IMR-90 (cell line): ENCODE measurements around the gene BSDC1. TPM values are rescaled to one million over a fixed set of nuclear protein-coding genes. Genes with fewer than 3 reads are reported as not detected.

Experiments used
- ATAC-seq: fragments of 200-7000 bp; cut with Tn5 transposase; 2 replicates; pipeline ENCODE4 v1.9.1; 2020; ENCODE audit warnings: low read depth, mild to moderate bottlenecking, moderate library complexity
- BruUV-seq: library from RNA; stranded (reverse); fragments of 400-500 nt; replicated peaks from 2 replicates; lab custom pipeline; 2021; lab: Mats Ljungman, UMichigan
- CTCF ChIA-PET: fragments of 300-600 bp; formaldehyde crosslinking; extraction: SDS; loops from one replicate; lab custom pipeline; 2021; ENCODE audit warnings: antibody characterized with exemption; lab: Yijun Ruan, JAX
- POLR2A ChIA-PET: fragments of 300-600 bp; sonication (Branson Sonifier 250); formaldehyde crosslinking; loops from one replicate; lab custom pipeline; 2022; ENCODE audit warnings: antibody characterized with exemption; ENCODE audit not compliant: unreplicated experiment; lab: Charles Lee
- DNase-seq: peaks from one replicate; pipeline ENCODE4 v3.0.0; 2013
- H2AFZ ChIP-seq: replicated peaks from 2 replicates; pipeline ENCODE3; 2013; ENCODE audit warnings: low read length, mild to moderate bottlenecking; ENCODE audit not compliant: poor library complexity
- H2AK5ac ChIP-seq: 2 replicates; pipeline ENCODE4 v1.6.1; 2013; ENCODE audit warnings: low read depth, low read length, inconsistent platforms
- H2AK9ac ChIP-seq: replicated peaks from 2 replicates; pipeline ENCODE3; 2013; ENCODE audit warnings: mild to moderate bottlenecking, low read depth, low read length, moderate library complexity; ENCODE audit not compliant: poor library complexity
- H2BK120ac ChIP-seq: 2 replicates; pipeline ENCODE4 v1.6.1; 2013; ENCODE audit warnings: low read depth, low read length, inconsistent platforms
- H2BK15ac ChIP-seq: 3 replicates; pipeline ENCODE4 v1.6.1; 2013; ENCODE audit warnings: low read depth, low read length, inconsistent platforms
- H2BK20ac ChIP-seq: 2 replicates; pipeline ENCODE4 v1.6.1; 2013; ENCODE audit warnings: low read depth, mild to moderate bottlenecking, inconsistent platforms, low read length, moderate library complexity
- H2BK5ac ChIP-seq: 2 replicates; pipeline ENCODE4 v1.6.1; 2013; ENCODE audit warnings: mild to moderate bottlenecking, low read depth, low read length, inconsistent platforms; ENCODE audit not compliant: poor library complexity, severe bottlenecking
- H3K14ac ChIP-seq: replicated peaks from 2 replicates; pipeline ENCODE4 v1.6.1; 2013; ENCODE audit warnings: low read depth, low read length, inconsistent platforms
- H3K18ac ChIP-seq: 2 replicates; pipeline ENCODE4 v1.6.1; 2013; ENCODE audit warnings: low read depth, low read length, control low read depth
- H3K23ac ChIP-seq: 2 replicates; pipeline ENCODE4 v1.6.1; 2013; ENCODE audit warnings: low read depth, low read length, inconsistent platforms
- H3K27ac ChIP-seq: 2 replicates; pipeline ENCODE4 v1.5.1; 2013; ENCODE audit warnings: mild to moderate bottlenecking, control low read depth, low read length; ENCODE audit not compliant: insufficient read depth
- H3K27me3 ChIP-seq: 2 replicates; pipeline ENCODE4 v1.6.1; 2013; ENCODE audit warnings: low read length; ENCODE audit not compliant: control insufficient read depth, insufficient read depth
- H3K36me3 ChIP-seq: 2 replicates; pipeline ENCODE4 v1.6.1; 2013; ENCODE audit warnings: low read length, mixed read lengths; ENCODE audit not compliant: control insufficient read depth, insufficient read depth
- H3K4ac ChIP-seq: 2 replicates; pipeline ENCODE4 v1.6.1; 2013; ENCODE audit warnings: low read depth, low read length, inconsistent platforms
- H3K4me1 ChIP-seq: 2 replicates; pipeline ENCODE4 v1.6.1; 2013; ENCODE audit warnings: low read length, mixed read lengths; ENCODE audit not compliant: control insufficient read depth, insufficient read depth
- H3K4me2 ChIP-seq: 2 replicates; pipeline ENCODE4 v1.6.1; 2013; ENCODE audit warnings: low read depth, mild to moderate bottlenecking, control low read depth, low read length, moderate library complexity
- H3K4me3 ChIP-seq: 2 replicates; pipeline ENCODE4 v1.5.1; 2013; ENCODE audit warnings: low read depth, mild to moderate bottlenecking, control low read depth, low read length, moderate library complexity; ENCODE audit not compliant: insufficient read depth
- H3K56ac ChIP-seq: 2 replicates; pipeline ENCODE4 v1.6.1; 2013; ENCODE audit warnings: low read length, inconsistent platforms; ENCODE audit not compliant: insufficient read depth; ENCODE audit errors: extremely low read depth
- H3K79me1 ChIP-seq, 2 experiments: 2 replicates each; pipeline ENCODE4 v1.6.1; 2013; ENCODE audit warnings: low read length in 2 of 2, inconsistent platforms in 1 of 2, low read depth in 1 of 2
- H3K9ac ChIP-seq: 2 replicates; pipeline ENCODE4 v1.6.1; 2013; ENCODE audit warnings: low read depth, low read length, control low read depth
- H3K9me1 ChIP-seq: 2 replicates; pipeline ENCODE4 v1.6.1; 2013; ENCODE audit warnings: low read length, inconsistent platforms; ENCODE audit not compliant: insufficient read depth
- H3K9me3 ChIP-seq: 2 replicates; pipeline ENCODE4 v1.6.1; 2013; ENCODE audit warnings: low read length; ENCODE audit not compliant: control insufficient read depth, insufficient read depth
- H4K20me1 ChIP-seq: 2 replicates; pipeline ENCODE4 v1.6.1; 2013; ENCODE audit warnings: low read length, inconsistent platforms; ENCODE audit not compliant: insufficient read depth
- H4K5ac ChIP-seq: 2 replicates; pipeline ENCODE4 v1.6.1; 2013; ENCODE audit warnings: mild to moderate bottlenecking, low read depth, low read length, control low read depth
- H4K8ac ChIP-seq, 2 experiments: 2 replicates each; pipeline ENCODE4 v1.6.1; 2013; ENCODE audit warnings: low read depth in 2 of 2, low read length in 2 of 2, control low read depth in 1 of 2, inconsistent platforms in 1 of 2
- H4K91ac ChIP-seq: 2 replicates; pipeline ENCODE4 v1.6.1; 2013; ENCODE audit warnings: low read depth, low read length, inconsistent platforms; ENCODE audit not compliant: insufficient read depth
- BHLHE40 ChIP-seq: fragments of 150-350 bp; IDR thresholded peaks from 2 replicates; pipeline ENCODE4 v1.6.1; 2016; ENCODE audit warnings: mild to moderate bottlenecking, low read depth, low read length
- CEBPB ChIP-seq: IDR thresholded peaks from 2 replicates; pipeline ENCODE4 v1.6.1; 2012; ENCODE audit warnings: low read depth, low read length, improper control_type of control experiment
- FOS ChIP-seq: fragments of 150-350 bp; IDR thresholded peaks from 2 replicates; pipeline ENCODE4 v1.6.1; 2016; ENCODE audit warnings: low read depth, low read length
- MAFK ChIP-seq: IDR thresholded peaks from 2 replicates; pipeline ENCODE4 v1.6.1; 2012; ENCODE audit warnings: low read depth, low read length, improper control_type of control experiment
- MAZ ChIP-seq: IDR thresholded peaks from 2 replicates; pipeline ENCODE4 v1.6.1; 2012; ENCODE audit warnings: low read depth, mild to moderate bottlenecking, low read length, improper control_type of control experiment, moderate library complexity, borderline replicate concordance
- NFE2L2 ChIP-seq: fragments of 150-350 bp; IDR thresholded peaks from 2 replicates; pipeline ENCODE4 v1.6.1; 2016; ENCODE audit warnings: low read depth, mild to moderate bottlenecking, low read length
- POLR2A ChIP-seq: IDR thresholded peaks from 2 replicates; pipeline ENCODE4 v1.6.1; 2012; ENCODE audit warnings: mild to moderate bottlenecking, low read depth, low read length
- RAD21 ChIP-seq: IDR thresholded peaks from 2 replicates; pipeline ENCODE4 v1.6.1; 2012; ENCODE audit warnings: low read length, improper control_type of control experiment
- RFX5 ChIP-seq: IDR thresholded peaks from 2 replicates; pipeline ENCODE4 v1.8.0; 2012; ENCODE audit warnings: low read depth, mild to moderate bottlenecking, low read length, moderate library complexity
- SMC3 ChIP-seq: fragments of 150-350 bp; IDR thresholded peaks from 2 replicates; pipeline ENCODE4 v1.6.1; 2016; ENCODE audit warnings: low read depth, mild to moderate bottlenecking, antibody characterized with exemption, low read length, moderate library complexity
- WGBS, 2 experiments: methylation state at CpG; one replicate each; pipeline versions ENCODE4 v1.1.5 to v1.1.7; 2013; ENCODE audit warnings: missing lambda C conversion rate in 2 of 2; ENCODE audit not compliant: insufficient read length in 1 of 2; ENCODE audit errors: extremely low coverage in 2 of 2; 5-methylcytosine and 5-hydroxymethylcytosine counted together
- dilution Hi-C: fragments of 300-500 bp; cut with HindIII; formaldehyde crosslinking; loops from one replicate; pipeline ENCODE4 v1.14.3; 2018; ENCODE audit warnings: low sequenced_read_pairs; ENCODE audit not compliant: unreplicated experiment
- in situ Hi-C: fragments of 300-500 bp; cut with MboI; formaldehyde crosslinking; loops from 3 replicates; pipeline ENCODE4 v1.14.3; 2019; ENCODE audit warnings: low sequenced_read_pairs, inconsistent platforms, mixed read lengths
- intact Hi-C: fragments of 100-400 bp; cut with micrococcal nuclease; formaldehyde crosslinking; loops from 2 replicates; pipeline ENCODE4 v1.10.0; 2022
- polyA plus RNA-seq, 3 experiments: library from polyadenylated mRNA; depleted of rRNA; stranded (reverse); fragments of >200 nt; gene quantifications; 2 replicates each; pipeline ENCODE4 v1.2.3, GENCODE V29; 2012; ENCODE audit warnings: low replicate concordance in 1 of 3
- total RNA-seq: library from RNA; depleted of rRNA; stranded (reverse); fragments of >200 nt; gene quantifications from 2 replicates; pipeline ENCODE4 v1.2.3, GENCODE V29; 2012
- TF ChIP-seq, protein P1 (sequence below): conservative IDR thresholded peaks from 2 replicates; pipeline ENCODE4 v1.5.1; 2012; ENCODE audit warnings: mild to moderate bottlenecking, low read depth, low read length, improper control_type of control experiment
- TF ChIP-seq, protein P2 (sequence below): fragments of 150-350 bp; IDR thresholded peaks from 2 replicates; pipeline ENCODE4 v1.6.1; 2017; ENCODE audit warnings: mild to moderate bottlenecking, antibody characterized with exemption, low read length, low read depth
- TF ChIP-seq, protein P3 (sequence below): fragments of 150-350 bp; IDR thresholded peaks from 2 replicates; pipeline ENCODE4 v1.6.1; 2016; ENCODE audit warnings: low read depth, mild to moderate bottlenecking, low read length, moderate library complexity, borderline replicate concordance

Gene BSDC1
- total and polyA plus RNA-seq, 2 of the 4 experiments (the other 2 are of a cell fraction): 56.8 to 60.4 TPM

DNA sequence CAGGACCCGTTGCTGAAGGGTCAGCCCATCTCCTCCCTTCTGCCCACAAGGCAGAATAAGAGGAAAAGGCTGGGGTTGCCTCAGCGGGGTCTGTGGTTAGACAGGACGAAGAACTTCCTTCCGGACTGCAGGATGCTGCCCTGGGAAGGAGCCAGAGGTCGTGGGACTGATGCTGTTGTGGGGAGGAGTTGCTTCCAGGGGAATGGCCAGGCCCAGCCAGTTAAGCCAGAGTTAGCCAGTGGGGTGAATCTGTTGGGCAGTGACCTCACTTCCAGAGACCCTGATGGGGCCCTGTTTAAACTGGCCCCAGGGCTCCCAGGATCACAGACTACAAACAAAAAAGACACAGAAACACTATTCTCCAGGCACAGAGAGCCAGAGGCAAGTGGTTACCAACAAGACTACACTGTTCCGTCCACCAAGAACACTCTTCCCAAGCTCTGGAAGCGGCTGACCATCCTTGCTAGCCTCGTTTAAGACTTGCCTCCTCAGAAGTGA is 45.0 kb downstream of the BSDC1 start:
- no TSS peak for BruUV-seq
- intact Hi-C loops: no loop called here
- Histone ChIP-seq H3K14ac (peak overlapping the region; percentile 83), H4K8ac (peak overlapping the region; percentile 52 to 70; a peak in 2 of 4 replicates), H4K20me1 (no peaks in the 10 kb centered on the region), H3K9ac (no peak overlapping the region), H3K18ac (0 out of 2 replicates have a peak overlapping the region, but pooled peaks have one; percentile 4), H3K4me1 (peaks cover 27% of the 10 kb centered on the region), H3K23ac (peak overlapping the region; percentile 75; the same call in 1 of the 2 replicates), H3K27ac (peak overlapping the region; percentile 32; the same call in 1 of the 2 replicates), H3K4me2 (no peak overlapping the region), H2BK15ac (no peak overlapping the region; the same call in 2 of the 3 replicates), H3K79me1 (peaks cover 8 to 30% of the 10 kb centered on the region in 2 experiments; a peak in 3 of 4 replicates), H2BK120ac (peak overlapping the region; percentile 59; the same call in 1 of the 2 replicates), H3K9me3 (no peaks in the 10 kb centered on the region), H3K4ac (peak overlapping the region; percentile 75), H3K27me3 (no peaks in the 10 kb centered on the region), H2AFZ (peak overlapping the region; percentile 77), H3K9me1 (peaks cover 11% of the 10 kb centered on the region), H3K4me3 (no peak overlapping the region), H3K56ac (peak overlapping the region; percentile 19; the same call in 1 of the 2 replicates), H4K5ac (peak overlapping the region; percentile 34; the same call in 1 of the 2 replicates), H2BK5ac (peak overlapping the region; percentile 14), H2AK5ac (peak overlapping the region; percentile 88), H2AK9ac (no peak overlapping the region), H2BK20ac (peak overlapping the region; percentile 55; the same call in 1 of the 2 replicates), H3K36me3 (no peaks in the 10 kb centered on the region), H4K91ac (peak overlapping the region; percentile 52; the same call in 1 of the 2 replicates)
- in situ Hi-C loops: no loop called here
- dilution Hi-C loops: no loop called here
- 47% methylated on average over 3 of the region's 8 CpGs; no CpG with 5 or more reads in 1 of the 2 experiments for WGBS, 2 experiments
- DNase-seq (peak; percentile 81), ATAC-seq (no peak)
- TF ChIP-seq POLR2A (no peak), BHLHE40 (no peak), FOS (no peak), SMC3 (no peak), MAZ (no peak), MAFK (no peak), RAD21 (no peak), RFX5 (no peak), NFE2L2 (no peak), CEBPB (no peak)
- TF ChIP-seq, protein P1, sequence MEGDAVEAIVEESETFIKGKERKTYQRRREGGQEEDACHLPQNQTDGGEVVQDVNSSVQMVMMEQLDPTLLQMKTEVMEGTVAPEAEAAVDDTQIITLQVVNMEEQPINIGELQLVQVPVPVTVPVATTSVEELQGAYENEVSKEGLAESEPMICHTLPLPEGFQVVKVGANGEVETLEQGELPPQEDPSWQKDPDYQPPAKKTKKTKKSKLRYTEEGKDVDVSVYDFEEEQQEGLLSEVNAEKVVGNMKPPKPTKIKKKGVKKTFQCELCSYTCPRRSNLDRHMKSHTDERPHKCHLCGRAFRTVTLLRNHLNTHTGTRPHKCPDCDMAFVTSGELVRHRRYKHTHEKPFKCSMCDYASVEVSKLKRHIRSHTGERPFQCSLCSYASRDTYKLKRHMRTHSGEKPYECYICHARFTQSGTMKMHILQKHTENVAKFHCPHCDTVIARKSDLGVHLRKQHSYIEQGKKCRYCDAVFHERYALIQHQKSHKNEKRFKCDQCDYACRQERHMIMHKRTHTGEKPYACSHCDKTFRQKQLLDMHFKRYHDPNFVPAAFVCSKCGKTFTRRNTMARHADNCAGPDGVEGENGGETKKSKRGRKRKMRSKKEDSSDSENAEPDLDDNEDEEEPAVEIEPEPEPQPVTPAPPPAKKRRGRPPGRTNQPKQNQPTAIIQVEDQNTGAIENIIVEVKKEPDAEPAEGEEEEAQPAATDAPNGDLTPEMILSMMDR: no peak
- TF ChIP-seq, protein P2, sequence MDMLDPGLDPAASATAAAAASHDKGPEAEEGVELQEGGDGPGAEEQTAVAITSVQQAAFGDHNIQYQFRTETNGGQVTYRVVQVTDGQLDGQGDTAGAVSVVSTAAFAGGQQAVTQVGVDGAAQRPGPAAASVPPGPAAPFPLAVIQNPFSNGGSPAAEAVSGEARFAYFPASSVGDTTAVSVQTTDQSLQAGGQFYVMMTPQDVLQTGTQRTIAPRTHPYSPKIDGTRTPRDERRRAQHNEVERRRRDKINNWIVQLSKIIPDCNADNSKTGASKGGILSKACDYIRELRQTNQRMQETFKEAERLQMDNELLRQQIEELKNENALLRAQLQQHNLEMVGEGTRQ: no peak
- TF ChIP-seq, protein P3, sequence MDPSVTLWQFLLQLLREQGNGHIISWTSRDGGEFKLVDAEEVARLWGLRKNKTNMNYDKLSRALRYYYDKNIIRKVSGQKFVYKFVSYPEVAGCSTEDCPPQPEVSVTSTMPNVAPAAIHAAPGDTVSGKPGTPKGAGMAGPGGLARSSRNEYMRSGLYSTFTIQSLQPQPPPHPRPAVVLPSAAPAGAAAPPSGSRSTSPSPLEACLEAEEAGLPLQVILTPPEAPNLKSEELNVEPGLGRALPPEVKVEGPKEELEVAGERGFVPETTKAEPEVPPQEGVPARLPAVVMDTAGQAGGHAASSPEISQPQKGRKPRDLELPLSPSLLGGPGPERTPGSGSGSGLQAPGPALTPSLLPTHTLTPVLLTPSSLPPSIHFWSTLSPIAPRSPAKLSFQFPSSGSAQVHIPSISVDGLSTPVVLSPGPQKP: no peak
- ChIA-PET POLR2A (no interaction called here), CTCF (no interaction called here)
